Panc1 (cell line): ENCODE results near the gene PGA5.

ENCODE experiments used
- POLR2AphosphoS5 ChIP-seq: IDR thresholded peaks from 2 replicates; pipeline ENCODE4 v1.6.1; 2012; ENCODE audit warnings: mild to moderate bottlenecking, low read depth, low read length, moderate library complexity
- SIN3A ChIP-seq: IDR thresholded peaks from 2 replicates; pipeline ENCODE4 v1.6.1; 2012; ENCODE audit warnings: low read depth, mild to moderate bottlenecking, low read length, moderate library complexity, borderline replicate concordance; ENCODE audit not compliant: insufficient read depth
- TCF7L2 ChIP-seq: IDR thresholded peaks from 2 replicates; pipeline ENCODE4 v1.6.1; 2011; ENCODE audit warnings: mild to moderate bottlenecking, low read depth, low read length, inconsistent platforms
- TF ChIP-seq, protein P1 (sequence below): fragments of 450-650 bp; IDR thresholded peaks from 2 replicates; pipeline ENCODE4 v1.5.1; 2017; ENCODE audit warnings: mild to moderate bottlenecking

DNA sequence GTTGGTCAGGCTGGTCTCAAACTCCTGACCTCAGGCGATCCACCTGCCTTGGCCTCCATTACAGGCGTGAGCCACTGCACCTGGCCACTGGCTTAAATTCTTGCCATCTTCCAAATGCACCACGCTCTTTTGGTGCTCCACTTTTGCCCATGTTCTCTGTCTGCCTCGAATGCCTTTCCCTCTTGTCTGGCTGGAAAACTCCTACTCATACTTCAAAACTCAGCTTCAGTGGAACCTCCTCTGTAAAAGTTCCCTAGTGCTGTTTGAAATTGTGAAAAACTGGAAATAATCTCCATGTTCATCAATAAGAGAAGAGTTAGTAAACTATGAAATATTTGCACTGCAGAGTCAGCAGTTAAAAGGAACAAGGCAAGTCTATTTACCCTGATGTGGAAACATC, 42.6 kb downstream of the PGA5 start:
- TF ChIP-seq SIN3A (no peak), POLR2AphosphoS5 (no peak), TCF7L2 (no peak)
- TF ChIP-seq, protein P1, sequence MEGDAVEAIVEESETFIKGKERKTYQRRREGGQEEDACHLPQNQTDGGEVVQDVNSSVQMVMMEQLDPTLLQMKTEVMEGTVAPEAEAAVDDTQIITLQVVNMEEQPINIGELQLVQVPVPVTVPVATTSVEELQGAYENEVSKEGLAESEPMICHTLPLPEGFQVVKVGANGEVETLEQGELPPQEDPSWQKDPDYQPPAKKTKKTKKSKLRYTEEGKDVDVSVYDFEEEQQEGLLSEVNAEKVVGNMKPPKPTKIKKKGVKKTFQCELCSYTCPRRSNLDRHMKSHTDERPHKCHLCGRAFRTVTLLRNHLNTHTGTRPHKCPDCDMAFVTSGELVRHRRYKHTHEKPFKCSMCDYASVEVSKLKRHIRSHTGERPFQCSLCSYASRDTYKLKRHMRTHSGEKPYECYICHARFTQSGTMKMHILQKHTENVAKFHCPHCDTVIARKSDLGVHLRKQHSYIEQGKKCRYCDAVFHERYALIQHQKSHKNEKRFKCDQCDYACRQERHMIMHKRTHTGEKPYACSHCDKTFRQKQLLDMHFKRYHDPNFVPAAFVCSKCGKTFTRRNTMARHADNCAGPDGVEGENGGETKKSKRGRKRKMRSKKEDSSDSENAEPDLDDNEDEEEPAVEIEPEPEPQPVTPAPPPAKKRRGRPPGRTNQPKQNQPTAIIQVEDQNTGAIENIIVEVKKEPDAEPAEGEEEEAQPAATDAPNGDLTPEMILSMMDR: no peak
